Fibroblast of skin of right biceps (primary cell): ENCODE results near the gene HAND2.

Experiments
- DNase-seq: peaks from one replicate; pipeline ENCODE4 v3.0.0-alpha.2; 2013

HAND2 gene

GRCh38 chr4:173519111-173520101, 10.6 kb downstream of the HAND2 start:
- peak; percentile 28 for DNase-seq

- peak; percentile 51 for DNase-seq
Observed at GRCh38 chr4:173518425-173519102, 11.5 kb downstream of the HAND2 start.

GRCh38 chr4:173517781-173518424, 12.1 kb downstream of the HAND2 start:
- DNase-seq: peak; percentile 29

DNA sequence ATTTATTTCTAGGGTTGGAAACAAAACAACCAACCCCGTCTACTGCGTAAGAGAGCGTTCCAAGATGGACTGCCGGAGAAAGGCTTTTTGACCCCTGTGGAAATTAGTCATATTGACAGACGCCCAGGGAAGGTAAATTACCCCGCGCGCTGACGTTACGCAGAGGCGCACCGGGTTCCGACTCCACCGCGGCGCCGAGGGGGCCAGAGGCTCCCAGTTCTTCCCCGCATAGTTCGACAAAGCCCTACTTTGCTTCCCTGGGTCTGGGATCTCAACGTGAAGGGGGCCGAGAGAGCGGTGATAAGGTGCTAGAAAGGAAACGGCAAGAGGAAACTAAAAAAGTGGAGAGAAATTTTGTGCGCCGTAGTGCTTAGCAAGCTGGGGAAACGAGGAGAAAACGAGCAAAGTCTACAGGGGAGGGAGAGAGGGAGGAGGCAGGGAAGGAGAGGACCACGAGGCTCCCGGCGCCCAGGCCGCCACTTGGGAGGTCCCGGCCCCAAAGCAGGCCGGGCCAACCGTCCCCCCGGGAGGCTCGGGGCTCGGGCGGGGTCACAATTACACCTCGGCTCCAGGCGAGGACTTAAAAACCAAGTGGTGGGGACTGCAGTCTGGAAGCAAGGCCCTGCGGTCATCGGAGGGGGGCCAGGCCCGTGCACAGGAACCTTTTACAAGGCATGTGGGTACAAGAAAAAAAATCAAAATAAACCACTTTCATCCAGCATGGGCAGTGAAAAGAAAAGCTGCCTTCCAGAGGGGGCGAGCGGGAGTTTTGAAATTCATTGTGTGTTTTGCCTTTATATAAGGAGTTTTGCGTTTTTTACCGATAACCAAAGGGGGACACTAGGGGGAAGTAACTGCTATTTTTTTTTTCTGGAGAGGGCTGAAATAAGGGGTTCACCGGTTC, 13.2 kb downstream of the HAND2 start:
- peak; percentile 35 for DNase-seq

DNA sequence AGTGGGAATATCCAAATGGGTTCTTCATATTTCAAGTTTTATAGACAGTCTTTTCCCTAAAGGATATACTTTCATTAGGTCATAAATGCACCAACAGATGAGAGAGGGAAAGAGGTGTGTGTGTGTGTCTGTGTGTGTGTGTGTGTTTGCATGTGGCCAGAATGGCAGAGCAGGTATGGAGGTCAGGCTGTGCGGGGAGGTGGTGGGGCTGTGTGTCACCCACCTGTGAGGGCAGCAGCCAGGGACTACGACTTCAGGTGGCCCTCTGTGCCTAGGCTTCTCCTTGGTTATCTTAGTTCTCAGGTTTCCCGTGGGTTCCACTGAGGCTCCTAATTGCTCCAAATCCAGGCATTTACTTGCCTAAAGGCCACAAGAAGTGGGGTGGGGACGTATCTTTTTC, 14.6 kb downstream of the HAND2 start:
- DNase-seq: no peak

DNA sequence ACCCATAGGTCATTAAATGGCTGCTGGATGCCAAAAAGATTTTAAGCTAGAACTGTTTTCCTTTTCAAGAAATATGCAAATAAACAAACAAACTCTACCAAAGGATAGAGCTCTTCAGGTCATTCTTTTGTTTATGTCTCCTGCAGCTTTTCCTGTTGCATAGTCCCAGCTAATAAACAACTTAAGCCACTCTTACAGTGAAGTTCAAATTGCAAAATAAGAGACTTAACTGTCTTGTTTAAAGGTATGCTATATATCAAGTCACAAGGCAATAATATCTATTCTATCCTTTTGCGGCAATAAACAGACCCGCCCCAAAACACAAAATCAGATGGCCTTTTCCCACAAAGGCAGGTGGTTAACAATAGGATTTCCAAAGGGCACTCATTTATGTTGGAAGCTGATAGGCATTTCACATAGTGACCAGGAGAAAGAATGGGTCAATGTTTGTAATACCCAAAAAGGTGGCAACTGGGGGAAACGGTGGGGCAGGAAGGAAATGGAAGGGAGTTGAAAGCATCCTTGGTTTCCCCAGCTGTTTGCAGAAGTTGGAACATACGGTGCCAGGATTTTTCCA, 15.3 kb downstream of the HAND2 start:
- DNase-seq: no peak

GRCh38 chr4:173513651-173514050, 16.4 kb downstream of the HAND2 start:
- no peak for DNase-seq

- no peak for DNase-seq
Observed at GRCh38 chr4:173511787-173512361, 18.2 kb downstream of the HAND2 start.

DNA sequence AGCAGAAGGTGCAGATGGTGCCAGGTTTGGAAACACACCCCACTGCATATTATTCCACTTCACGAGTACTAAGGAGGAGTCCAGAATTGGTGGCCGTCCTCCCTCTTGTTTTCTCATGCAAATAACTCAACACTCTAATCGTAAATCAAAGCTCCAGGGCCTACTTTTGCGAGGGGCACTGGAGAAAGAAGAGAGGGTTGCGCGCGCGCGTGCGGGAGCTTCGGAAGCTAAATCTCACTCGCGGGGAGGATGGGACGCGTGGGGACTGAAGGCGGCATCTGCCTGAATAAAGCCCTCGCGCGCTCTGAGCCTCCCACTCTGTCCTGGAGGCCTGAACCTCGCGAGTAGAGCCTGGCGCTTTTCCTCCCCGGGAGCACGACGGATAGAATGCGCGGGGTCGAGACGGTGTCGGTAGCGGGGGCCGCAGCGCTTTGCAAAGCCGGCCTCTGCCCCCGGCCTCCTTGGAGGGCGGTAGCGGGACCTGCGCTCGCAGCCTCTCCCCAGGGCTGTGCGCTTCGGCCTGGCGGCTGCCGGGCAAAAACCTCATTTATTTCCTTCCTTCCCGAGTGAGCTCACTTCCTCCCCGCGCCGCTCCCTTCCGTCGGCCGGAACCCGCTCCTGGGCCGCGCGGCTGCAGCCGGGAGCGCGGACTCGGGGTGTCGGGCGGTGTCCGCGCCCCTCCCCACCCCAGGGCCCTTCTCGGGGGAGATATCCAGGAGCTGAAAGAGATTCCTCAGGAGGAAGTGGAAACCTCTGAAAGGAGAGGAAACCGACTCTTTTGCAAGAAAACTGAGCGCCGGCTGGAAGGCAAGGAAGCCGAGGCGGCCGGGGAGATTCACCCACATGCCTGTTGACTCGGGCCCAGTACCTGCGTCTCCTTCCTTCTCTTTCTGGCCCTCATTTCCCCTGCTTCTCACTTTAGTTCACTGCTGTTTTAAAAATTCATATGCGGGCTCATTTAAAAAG, 20.7 kb downstream of the HAND2 start:
- DNase-seq: peak; percentile 66

DNA sequence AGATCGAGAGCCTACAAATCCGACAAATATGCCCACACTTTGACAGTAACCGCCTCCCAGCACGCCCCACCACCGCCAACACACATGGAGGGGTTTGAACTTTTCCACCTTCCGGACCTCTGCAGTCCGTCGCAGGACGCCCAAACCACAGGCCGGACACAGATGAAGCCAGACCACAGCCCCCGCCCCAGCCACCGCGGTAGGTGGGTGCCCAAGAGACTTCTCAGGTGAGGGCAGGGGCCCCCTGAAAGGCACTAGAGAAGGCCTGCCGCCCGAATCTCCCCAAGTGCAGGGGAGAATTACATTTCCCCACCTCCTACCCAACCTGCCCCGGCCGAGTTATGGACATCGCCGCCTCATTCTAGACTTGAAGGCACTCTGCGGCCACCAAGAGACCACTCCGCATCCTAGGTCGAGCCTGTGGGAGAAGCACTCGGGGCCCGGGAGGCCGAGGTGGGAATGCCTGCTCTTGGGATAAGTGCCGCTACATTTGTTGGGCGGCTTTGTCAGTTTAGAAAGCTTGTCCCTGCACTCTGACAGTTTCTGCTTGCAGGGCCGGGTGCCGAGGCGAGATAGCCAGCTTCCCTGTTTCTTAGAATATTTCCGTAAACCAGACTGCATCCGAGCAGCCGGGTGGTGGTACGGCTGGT, 21.5 kb downstream of the HAND2 start:
- DNase-seq: no peak

- no peak for DNase-seq
Observed at GRCh38 chr4:173507471-173508385, 22.3 kb downstream of the HAND2 start.

DNA sequence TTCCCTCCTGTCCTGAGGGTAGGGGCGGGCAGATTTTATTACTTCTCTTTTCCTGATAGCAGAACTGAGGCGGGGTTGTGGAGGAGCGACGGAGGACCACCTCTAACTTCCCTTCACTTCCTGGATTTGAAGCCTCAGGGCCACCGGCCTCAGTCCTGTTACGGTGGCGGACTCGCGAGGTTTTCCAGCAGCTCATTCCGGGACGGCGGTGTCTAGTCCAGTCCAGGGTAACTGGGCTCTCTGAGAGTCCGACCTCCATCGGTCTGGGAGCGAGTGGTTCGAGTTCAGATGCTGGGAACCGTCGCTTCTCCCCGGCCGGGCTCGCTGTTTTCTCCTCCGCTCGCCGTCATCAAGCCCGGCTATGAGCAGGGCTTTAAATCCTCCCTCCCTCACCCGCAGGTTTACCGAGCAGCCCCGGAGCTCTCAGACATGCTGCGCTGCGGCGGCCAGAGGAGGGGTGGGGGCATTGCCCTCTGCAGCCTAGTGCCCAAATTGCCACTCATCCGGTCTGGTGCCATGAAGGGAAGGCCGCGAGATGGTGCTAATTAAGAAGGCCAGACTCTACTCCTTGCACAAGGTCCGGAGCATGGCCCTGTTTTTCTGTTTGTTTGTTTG, 23.3 kb downstream of the HAND2 start:
- no peak for DNase-seq

DNA sequence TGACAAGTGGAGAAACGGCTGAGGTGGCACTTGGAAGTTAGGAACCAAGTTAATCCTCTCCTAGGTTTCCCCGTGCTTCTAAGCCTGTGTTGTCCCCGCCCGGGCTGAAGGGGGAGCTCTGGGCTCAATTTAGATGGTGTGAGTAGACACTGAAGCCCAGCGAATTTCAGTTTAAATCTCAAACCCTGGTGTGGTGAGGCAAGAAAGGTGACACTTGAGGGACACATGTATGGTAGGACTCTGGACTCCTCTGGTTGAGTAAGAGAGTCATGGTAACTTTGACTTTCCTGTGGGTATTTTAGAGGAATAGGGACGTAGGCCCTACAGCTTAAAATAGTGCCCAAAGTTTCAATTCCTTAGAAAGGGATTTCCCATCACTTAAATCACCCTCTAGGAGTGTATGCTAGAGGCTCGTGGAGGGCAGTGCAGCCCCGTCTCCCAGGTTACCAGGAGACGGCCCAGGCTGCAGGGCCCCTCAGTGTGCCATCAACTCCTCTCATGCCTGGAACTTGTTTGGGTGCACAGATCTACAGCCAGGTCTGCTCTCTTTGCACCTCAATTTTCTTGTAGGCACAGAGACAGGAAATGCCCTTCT, 24.0 kb downstream of the HAND2 start:
- peak; percentile 62 for DNase-seq

- DNase-seq: no peak
Observed at GRCh38 chr4:173504181-173504503, 25.9 kb downstream of the HAND2 start.

DNA sequence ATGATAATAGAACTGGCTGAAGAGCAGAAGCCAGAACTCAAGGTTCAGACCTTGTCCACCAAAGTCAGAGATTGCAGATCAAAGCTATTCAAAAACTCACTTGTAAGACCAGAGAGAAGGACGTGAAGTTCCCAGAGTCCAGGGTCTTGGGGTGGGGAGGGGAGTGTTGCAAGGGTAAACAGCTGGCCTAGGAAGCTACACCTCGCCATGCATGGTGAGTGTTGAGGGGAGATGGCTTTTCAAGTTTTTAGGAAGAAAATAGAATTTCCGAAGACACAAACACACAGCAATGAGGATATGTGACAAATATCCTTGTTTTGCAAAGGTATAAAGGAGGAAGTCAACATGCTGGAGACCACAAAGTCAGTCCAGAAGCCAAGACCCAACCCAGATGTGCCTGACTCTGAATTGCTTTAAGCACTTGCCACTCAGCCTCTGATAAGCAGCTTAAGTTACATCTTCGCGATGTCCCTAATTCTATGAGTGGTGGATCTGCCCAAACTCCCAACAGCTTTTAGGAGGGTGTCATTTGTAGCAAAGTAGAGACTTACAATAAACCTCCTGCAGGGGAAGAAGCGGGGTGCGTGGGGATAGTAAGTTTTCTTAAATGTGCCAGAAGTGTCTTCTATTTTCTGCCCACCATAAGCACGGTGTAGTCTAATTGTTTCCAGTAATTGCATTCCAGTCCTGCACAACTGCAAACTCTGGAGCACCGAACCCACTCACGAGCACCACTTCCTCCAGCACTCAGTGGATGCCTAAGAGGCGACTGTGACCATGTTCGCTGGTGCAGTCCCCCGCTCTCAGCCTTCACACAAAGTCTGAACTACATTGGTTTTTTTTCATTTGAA, 26.5 kb downstream of the HAND2 start:
- DNase-seq: no peak

DNA sequence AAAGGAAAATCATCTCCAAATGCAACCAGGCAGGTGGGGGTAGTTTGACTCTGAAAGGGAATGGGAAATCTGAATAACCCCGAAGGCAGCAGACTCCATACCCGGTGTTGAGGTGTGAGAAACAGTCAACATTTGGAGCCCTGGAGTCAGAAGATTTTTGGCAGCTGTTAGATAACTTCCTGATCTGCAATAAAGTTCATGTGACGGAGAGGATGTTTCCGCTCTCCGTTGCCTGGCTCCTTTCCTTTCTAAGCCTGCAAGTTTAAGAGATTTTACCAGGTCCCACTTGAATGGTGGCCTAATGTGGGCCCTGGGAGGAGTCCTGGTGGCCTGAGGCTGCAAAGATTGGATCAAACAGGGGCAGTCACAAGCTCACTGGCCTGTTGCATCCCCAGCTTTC, 27.7 kb downstream of the HAND2 start:
- no peak for DNase-seq

- DNase-seq: no peak
Observed at GRCh38 chr4:173501592-173502150, 28.4 kb downstream of the HAND2 start.
